Activated CD4-positive, alpha-beta T cell treated with anti-CD3 and anti-CD28 coated beads, Interleukin-2, amount 10 ng/mL, durations not matched to agents 7 days and 5 days (primary cell): Measurements from ENCODE around the gene AKNAD1. TPM values are rescaled to one million over a fixed set of nuclear protein-coding genes. Genes with fewer than 3 reads are reported as not detected.
A peak's percentile ranks its signal among the peaks of the same experiment; 100 is the strongest.
"Not testable (repeated sequence)": the region's sequence is repeated elsewhere in the genome, so short reads cannot be mapped to it uniquely, and the experiment has no call there.

ENCODE experiments used
- CTCF ChIA-PET: fragments of 350-600 bp; sonication (Branson Sonifier 250); formaldehyde crosslinking; loops from one replicate; lab custom pipeline; 2021; ENCODE audit warnings: antibody characterized with exemption; lab: Charles Lee
- POLR2A ChIA-PET: fragments of 350-600 bp; sonication (Branson Sonifier 250); formaldehyde crosslinking; loops from one replicate; lab custom pipeline; 2021; ENCODE audit warnings: antibody characterized with exemption; lab: Charles Lee
- DNase-seq: peaks from one replicate; pipeline ENCODE4 v3.0.0-alpha.2; 2020
- H3K27ac Mint-ChIP-seq: one replicate; pipeline ENCODE4 v1.8.0; 2021; ENCODE audit warnings: mild to moderate bottlenecking, moderate library complexity, mixed read lengths
- H3K27me3 Mint-ChIP-seq: one replicate; pipeline ENCODE4 v1.8.0; 2021; ENCODE audit warnings: mixed read lengths
- H3K36me3 Mint-ChIP-seq: one replicate; pipeline ENCODE4 v1.8.0; 2021; ENCODE audit warnings: low read depth, mixed read lengths
- H3K4me1 Mint-ChIP-seq: one replicate; pipeline ENCODE4 v1.8.0; 2021; ENCODE audit warnings: mixed read lengths
- H3K4me3 Mint-ChIP-seq: one replicate; pipeline ENCODE4 v1.8.0; 2021; ENCODE audit warnings: mild to moderate bottlenecking, moderate library complexity, mixed read lengths
- H3K9me3 Mint-ChIP-seq: one replicate; pipeline ENCODE4 v1.8.0; 2021; ENCODE audit warnings: mixed read lengths
- total RNA-seq, 2 experiments: library from RNA; stranded (reverse); gene quantifications; one replicate each; pipeline ENCODE4 v1.2.3, GENCODE V29; 2021

Gene AKNAD1
- total RNA-seq, 2 experiments from 2014 or later, result not detected

GRCh38 chr1:108785264-108785663, 71.6 kb downstream of the AKNAD1 start:
- Mint-ChIP-seq H3K9me3 (peaks cover 26% of the 10 kb centered on the region), H3K4me1 (no peaks in the 10 kb centered on the region), H3K36me3 (peaks cover 76% of the 10 kb centered on the region), H3K27ac (no peak overlapping the region), H3K4me3 (no peak overlapping the region), H3K27me3 (no peaks in the 10 kb centered on the region)
- ChIA-PET CTCF (interaction anchor here (1.4 kb wide), 1 partner anchor 18 kb away, joined by 3 read pairs; no protein-coding TSS in a partner anchor), POLR2A (no interaction called here)
- DNase-seq, result no peak

DNA sequence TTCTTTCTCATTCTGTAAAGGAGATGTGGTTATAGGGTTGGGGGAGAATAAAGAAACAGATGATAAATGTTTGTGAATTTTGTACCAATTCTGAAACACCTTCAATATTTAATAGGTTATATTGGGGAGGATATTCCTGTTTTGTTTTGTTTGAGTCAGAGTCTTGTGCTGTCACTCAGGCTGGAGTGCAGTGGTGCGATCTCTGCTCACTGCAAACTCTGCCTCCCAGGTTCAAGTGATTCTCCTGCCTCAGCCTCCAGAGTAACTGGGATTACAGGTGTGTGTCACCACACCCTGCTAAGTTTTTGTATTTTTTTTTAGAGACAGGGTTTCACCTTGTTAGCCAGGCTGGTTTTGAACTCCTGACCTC, 75.3 kb downstream of the AKNAD1 start:
- H3K27me3 Mint-ChIP-seq, DNase-seq, POLR2A ChIA-PET, CTCF ChIA-PET, H3K4me3 Mint-ChIP-seq, H3K27ac Mint-ChIP-seq, H3K4me1 Mint-ChIP-seq: not testable (repeated sequence)
- H3K9me3 Mint-ChIP-seq, result peaks cover 26% of the 10 kb centered on the region
- peaks cover 68% of the 10 kb centered on the region for H3K36me3 Mint-ChIP-seq

GRCh38 chr1:108780937-108781574, 75.8 kb downstream of the AKNAD1 start:
- Mint-ChIP-seq H3K4me3 (no peak overlapping the region), H3K27me3 (no peaks in the 10 kb centered on the region), H3K36me3 (peaks cover 66% of the 10 kb centered on the region), H3K9me3 (peaks cover 24% of the 10 kb centered on the region), H3K4me1 (no peaks in the 10 kb centered on the region), H3K27ac (peak overlapping the region; percentile 54)
- ChIA-PET CTCF (no interaction called here), POLR2A (no interaction called here)
- DNase-seq, result no peak

DNA sequence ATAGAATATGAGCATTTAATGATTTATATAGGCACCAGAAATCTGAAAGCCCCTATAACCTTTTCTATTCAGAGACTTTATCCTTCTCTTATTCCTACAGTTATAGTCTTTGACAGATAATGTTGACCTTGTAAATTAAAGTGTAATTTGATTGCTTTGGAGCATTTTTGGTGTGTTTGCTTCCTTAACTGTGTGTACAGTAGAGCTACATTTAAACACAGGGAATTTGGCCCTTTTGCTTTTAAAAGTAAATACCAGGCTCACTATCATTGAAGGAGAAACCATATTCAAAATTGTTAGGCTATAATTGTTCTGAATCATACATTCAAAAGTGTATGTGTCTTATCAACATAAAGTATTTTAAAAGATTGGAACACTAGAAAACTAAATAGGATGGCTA, 77.4 kb downstream of the AKNAD1 start:
- Mint-ChIP-seq H3K4me1 (no peaks in the 10 kb centered on the region), H3K4me3 (no peak overlapping the region), H3K27me3 (no peaks in the 10 kb centered on the region), H3K9me3 (peaks cover 11% of the 10 kb centered on the region), H3K36me3 (peaks cover 60% of the 10 kb centered on the region), H3K27ac (no peak overlapping the region)
- ChIA-PET CTCF (no interaction called here), POLR2A (no interaction called here)
- no peak for DNase-seq

DNA sequence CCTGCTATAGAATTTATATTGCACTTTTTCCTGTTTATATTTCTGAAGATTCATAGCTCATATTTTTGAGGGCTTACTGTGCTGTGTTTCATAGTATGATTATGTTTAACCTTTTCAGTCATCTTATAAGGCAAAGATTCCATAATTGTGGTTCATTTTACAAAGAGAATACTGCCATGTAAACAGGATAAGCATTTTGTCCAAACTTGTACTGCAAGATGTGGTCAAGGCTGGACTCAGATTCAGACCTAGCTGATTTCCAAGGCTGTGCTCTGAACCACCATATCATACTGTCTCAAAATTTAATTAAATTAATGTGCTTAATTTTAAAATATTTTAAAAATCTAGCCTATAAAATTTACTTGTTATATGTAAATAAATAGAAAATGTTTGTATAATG, 79.1 kb downstream of the AKNAD1 start:
- no peaks in the 10 kb centered on the region for H3K9me3 Mint-ChIP-seq
- H3K36me3 Mint-ChIP-seq, result peaks cover 54% of the 10 kb centered on the region
- no peaks in the 10 kb centered on the region for H3K27me3 Mint-ChIP-seq
- ChIA-PET CTCF (interaction anchor here (1.9 kb wide), 1 partner anchor 10 kb away, joined by 4 read pairs; no protein-coding TSS in a partner anchor), POLR2A (no interaction called here)
- no peak overlapping the region for H3K4me3 Mint-ChIP-seq
- no peak for DNase-seq
- no peak overlapping the region for H3K27ac Mint-ChIP-seq
- no peaks in the 10 kb centered on the region for H3K4me1 Mint-ChIP-seq

DNA sequence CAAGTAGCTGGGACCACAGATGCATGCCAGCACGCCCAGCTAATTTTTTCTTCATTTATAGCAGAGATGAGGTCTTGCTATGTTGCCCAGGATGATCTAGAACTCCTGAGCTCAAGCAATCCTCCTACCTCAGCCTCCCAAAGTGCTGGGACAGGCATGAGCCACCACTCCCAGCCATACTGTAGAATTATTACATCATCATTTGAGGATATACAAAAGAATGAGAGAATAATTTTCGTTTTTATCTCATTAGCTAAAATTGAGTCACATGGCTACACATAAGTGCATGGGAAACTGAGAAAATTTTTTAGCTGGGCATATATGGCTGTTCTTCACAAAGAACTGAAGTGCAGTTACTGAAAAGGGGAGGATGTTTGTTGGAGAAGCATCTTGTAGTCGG, 89.2 kb downstream of the AKNAD1 start:
- DNase-seq, result no peak
- Mint-ChIP-seq H3K4me3 (no peak overlapping the region), H3K36me3 (peaks cover 39% of the 10 kb centered on the region), H3K27ac (no peak overlapping the region), H3K9me3 (no peaks in the 10 kb centered on the region), H3K4me1 (no peaks in the 10 kb centered on the region), H3K27me3 (no peaks in the 10 kb centered on the region)
- POLR2A ChIA-PET, result no interaction called here
- CTCF ChIA-PET, result interaction anchor here (0.8 to 1.5 kb wide), 3 partner anchors 10 to 75 kb away, joined by 3 to 4 read pairs (median 4); partner anchors contain the start of gene PRPF38B

- Mint-ChIP-seq H3K9me3 (no peaks in the 10 kb centered on the region), H3K36me3 (peaks cover 43% of the 10 kb centered on the region), H3K4me3 (no peak overlapping the region), H3K4me1 (no peaks in the 10 kb centered on the region), H3K27ac (no peak overlapping the region), H3K27me3 (no peaks in the 10 kb centered on the region)
- CTCF ChIA-PET, result interaction anchor here (0.8 to 1.5 kb wide), 3 partner anchors 11 to 75 kb away, joined by 3 to 4 read pairs (median 4); partner anchors contain the start of gene PRPF38B
- no peak for DNase-seq
- POLR2A ChIA-PET, result no interaction called here
These were observed 89.8 kb downstream of the AKNAD1 start for GRCh38 chr1:108767115-108767514.

Other genes with a start within 250 kb of the AKNAD1 start
- gene HENMT1, start 196.0 kb downstream of the AKNAD1 start, total RNA-seq, result 10 to 100 TPM; 22.7 to 23.6 TPM
- 10 to 100 TPM; 76.4 to 79.8 TPM for gene PRPF38B, start 164.8 kb downstream of the AKNAD1 start, total RNA-seq
- not detected for gene FNDC7, start 144.2 kb downstream of the AKNAD1 start, total RNA-seq
- gene STXBP3, start 110.4 kb downstream of the AKNAD1 start, total RNA-seq, result 10 to 100 TPM; 49.8 to 55.3 TPM
- gene GPSM2, start 19.9 kb upstream of the AKNAD1 start, total RNA-seq, result 10 to 100 TPM; 44.8 to 52.0 TPM
- gene CLCC1, start 106.4 kb upstream of the AKNAD1 start, total RNA-seq, result 10 to 100 TPM; 18.7 to 20.4 TPM
- 1 to 10 TPM; 8.2 to 8.8 TPM for gene WDR47, start 185.0 kb upstream of the AKNAD1 start, total RNA-seq
- 10 to 100 TPM; 16.0 to 17.5 TPM for gene TAF13, start 218.9 kb upstream of the AKNAD1 start, total RNA-seq
- 10 to 100 TPM; 27.6 to 29.1 TPM for gene TMEM167B, start 233.7 kb upstream of the AKNAD1 start, total RNA-seq